HuH-7 (cell line): ENCODE data around the gene EDEM2.
"Not testable (repeated sequence)": the region's sequence is repeated elsewhere in the genome, so short reads cannot be mapped to it uniquely, and the experiment has no call there.

Source experiments
- DNase-seq: peaks from one replicate; pipeline ENCODE4 v3.0.0; 2011; ENCODE audit warnings: low spot score

The EDEM2 gene

DNA sequence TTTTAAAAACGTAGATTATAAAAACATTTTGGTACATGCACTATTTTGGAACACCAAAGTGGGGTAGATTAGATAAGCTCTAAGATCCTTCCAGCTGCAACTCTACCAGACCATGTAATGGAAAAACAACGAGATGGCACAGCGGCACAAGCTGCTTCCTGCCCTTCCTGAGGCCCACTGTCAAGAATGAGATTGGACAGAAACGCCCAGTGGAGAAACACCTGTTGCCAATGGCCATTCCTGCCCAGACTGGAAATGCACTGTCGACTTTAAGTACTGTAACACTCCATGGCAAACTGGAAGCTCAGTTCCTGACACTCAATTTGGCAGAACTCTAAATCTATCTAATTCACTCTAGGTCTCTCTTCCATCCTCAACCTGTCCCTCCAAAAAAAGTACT lies 21.4 kb downstream of the EDEM2 start:
- no peak for DNase-seq

GRCh38 chr20:35122756-35123405 lies 24.3 kb downstream of the EDEM2 start:
- no peak for DNase-seq

- no peak for DNase-seq
Measured at GRCh38 chr20:35121186-35121585, 25.9 kb downstream of the EDEM2 start.

DNA sequence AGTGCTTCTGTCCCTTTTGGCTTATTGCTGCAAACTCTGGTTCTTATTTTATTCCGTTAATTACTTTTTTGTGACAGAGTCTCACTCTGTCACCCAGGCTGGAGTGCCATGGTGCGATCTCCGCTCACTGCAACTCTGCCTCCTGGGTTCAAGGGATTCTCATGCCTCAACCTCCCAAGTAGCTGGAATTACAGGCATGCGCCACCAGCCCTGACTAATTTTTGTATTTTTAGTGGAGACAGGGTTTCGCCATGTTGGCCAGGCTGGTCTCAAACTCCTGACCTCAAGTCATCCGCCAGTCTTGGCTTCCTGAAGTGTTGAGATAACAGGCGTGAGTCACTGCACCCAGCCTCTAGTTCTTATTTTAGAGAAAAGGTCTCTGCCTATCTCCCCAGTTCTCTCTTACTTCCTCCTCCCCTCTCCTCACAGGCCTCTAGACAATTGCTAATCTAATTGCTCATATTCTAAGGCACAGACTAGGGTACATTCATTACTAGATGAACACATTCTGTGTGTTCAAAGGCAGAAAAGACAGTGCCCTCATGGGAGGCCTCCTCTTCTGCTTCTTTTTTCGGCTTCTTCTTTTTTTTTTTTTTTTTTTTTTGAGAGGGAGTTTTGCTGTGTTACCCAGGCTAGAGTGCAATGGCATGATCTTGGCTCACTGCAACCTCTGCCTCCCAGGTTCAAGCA lies 27.0 kb downstream of the EDEM2 start:
- no peak for DNase-seq

DNA sequence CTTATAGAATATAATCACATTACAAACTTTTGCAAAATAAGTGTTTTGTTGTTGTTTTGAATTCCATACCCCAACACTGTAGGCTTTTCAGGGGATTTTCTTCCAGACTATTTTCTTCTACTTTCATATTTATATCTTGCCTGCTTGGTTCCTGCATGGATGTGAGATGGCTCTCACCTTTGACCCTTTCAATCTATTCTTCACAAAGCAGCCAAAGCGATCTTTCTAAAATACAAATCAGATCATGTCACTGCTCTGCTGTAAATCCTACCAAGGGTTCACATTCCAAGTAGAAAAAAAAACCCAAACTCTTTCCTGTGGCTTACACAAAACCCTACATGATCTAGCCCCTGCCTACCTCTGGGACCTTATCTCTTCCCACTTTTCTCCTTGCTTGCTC lies 29.5 kb downstream of the EDEM2 start:
- DNase-seq, result no peak

GRCh38 chr20:35117196-35117595 lies 29.9 kb downstream of the EDEM2 start:
- DNase-seq, result no peak

DNA sequence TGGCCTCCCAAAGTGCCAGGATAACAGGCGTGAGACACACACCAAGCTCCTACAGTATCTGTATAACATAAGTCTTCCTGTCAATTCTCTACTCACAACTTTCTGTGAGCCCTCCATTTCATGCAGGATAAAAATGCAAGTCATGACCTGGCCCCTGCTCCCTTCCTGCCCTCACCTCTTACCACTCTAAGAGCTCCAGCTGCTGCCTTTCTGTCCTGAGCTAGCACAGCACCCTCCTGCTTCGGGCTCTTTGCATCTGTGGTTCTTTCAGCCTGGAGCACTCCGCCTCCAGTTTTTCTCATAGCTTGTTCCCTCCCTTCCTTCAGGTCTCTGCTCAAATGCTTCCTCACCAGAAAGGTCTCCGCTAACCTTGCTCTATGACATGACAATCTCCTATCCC lies 30.9 kb downstream of the EDEM2 start:
- DNase-seq, result no peak

GRCh38 chr20:35115606-35116005 lies 31.5 kb downstream of the EDEM2 start:
- no peak for DNase-seq

- DNase-seq, result not testable (repeated sequence)
Measured at GRCh38 chr20:35112276-35112675, 34.9 kb downstream of the EDEM2 start.

DNA sequence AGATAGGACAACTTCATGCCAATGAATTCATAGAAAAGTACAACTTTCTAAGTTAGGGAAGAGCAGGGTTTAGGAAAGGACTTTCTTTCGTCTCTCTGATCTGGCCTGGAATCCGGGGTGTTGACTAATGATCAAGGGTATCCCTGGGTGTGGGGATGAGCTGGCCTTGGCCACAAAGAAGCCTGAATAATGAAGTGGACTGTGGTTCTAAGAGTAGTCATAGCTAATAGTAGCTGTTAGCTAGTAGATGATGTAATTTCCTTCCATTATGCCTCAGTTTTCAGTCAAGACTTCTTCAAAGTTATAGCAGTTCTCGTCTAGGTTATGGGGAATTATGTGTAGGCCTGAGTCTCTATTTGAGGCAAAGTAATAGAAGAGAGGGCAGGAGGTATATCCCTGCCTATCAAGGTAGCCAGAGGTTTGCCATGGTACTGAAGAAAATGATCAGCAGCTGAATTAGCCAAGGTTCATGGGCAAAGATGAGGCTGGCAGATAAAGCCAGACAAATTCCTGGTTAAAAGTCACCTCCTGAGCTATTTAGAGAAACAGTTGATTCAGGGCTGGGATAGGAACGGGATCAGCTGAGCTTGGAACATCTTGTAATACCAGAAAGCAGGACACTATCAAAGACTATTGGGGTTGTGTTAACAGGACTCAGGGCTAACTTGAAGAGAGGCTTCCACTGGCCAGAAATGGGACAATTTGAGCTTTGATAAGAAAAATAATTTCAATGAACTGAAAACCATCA lies 35.8 kb downstream of the EDEM2 start:
- DNase-seq, result no peak

DNA sequence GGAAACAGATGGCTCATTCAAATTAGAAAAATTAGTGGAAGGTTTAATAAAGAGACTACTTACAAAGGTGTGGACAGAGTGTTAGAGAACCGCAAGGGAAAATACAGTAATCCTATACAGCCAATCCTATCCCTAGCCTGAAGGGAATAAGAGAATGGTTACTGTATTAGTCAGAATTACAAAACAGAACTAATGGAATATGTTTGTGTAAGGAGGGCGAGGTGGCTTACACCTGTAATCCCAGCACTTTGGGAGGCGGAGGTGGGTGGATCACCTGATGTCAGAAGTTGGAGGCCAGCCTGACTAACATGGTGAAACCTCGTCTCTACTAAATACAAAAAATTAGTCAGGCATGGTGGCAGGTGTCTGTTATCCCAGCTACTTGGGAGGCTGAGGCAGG lies 38.2 kb downstream of the EDEM2 start:
- no peak for DNase-seq

GRCh38 chr20:35106827-35107380 lies 40.2 kb downstream of the EDEM2 start:
- no peak for DNase-seq

DNA sequence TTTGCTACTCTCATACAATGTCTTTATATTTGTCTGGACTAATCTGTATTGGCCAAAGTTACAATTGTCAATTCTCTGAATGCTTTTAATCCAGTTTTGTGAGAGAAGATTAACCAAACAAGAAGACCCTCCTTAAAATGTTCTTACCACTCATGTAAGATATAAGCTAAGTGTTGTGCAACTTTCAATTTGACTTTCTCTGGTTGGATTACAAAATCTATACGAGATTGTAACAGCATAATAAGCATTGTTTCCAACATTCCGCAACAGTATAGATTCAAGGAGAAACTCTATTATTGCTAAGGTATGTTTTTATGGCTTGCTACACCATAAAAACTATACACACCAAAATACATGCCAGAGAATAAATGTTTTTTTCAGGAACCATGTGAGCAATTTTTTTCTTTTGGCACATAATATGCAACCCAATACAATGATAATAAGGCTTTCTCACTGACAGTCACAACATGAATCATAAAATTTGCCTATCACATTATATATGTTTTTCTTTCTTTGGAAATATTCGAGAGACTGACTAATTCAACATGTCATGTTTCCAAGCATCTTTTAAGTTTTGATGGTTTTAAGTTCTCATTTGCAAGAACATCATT lies 42.3 kb downstream of the EDEM2 start:
- no peak for DNase-seq

DNA sequence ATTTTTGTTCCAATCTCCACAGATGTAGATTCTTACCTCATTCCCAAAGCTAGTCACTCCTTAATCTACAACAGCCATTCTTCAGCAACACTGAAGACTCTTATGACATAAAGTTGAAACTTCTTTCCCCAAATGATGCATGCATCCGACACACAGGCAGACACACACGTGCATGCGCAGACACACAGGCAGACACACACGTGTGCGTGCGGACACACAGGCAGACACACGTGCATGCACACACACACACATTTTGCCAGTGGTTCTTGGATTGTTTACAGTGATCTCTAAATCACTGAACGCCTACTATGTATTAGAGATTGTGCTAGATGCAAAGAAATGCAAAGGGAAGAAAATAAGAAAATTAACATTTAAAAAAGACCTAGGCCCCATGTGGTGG lies 45.5 kb downstream of the EDEM2 start:
- no peak for DNase-seq

DNA sequence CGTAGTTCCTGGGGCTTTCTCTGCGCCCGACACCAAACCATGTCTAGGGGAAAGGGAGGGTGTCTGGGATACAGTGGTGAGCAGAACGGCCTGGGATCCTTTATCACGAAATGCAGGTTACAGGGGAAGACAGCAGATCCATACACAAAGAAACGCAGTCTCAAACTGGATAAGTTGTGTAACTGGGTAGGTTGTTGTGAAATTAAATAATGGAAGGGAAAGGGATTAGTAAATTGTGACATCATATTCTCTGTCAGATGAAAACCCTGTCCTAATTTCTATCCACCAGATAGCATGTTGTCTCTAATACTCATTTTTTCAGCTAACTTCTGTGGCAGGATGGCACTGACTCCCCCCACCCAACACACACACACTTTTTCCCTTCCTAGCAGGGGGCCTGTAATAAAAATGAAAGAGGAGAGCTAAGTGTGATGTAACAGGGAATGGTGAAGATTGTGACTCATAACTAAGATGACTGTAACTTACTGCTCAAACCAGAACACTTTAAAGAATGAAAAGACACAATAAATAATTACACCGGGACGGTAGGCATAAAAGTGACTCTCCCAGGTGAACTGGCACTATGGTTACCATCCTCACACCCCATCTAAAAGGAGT lies 53.8 kb downstream of the EDEM2 start:
- peak; percentile 15 for DNase-seq

DNA sequence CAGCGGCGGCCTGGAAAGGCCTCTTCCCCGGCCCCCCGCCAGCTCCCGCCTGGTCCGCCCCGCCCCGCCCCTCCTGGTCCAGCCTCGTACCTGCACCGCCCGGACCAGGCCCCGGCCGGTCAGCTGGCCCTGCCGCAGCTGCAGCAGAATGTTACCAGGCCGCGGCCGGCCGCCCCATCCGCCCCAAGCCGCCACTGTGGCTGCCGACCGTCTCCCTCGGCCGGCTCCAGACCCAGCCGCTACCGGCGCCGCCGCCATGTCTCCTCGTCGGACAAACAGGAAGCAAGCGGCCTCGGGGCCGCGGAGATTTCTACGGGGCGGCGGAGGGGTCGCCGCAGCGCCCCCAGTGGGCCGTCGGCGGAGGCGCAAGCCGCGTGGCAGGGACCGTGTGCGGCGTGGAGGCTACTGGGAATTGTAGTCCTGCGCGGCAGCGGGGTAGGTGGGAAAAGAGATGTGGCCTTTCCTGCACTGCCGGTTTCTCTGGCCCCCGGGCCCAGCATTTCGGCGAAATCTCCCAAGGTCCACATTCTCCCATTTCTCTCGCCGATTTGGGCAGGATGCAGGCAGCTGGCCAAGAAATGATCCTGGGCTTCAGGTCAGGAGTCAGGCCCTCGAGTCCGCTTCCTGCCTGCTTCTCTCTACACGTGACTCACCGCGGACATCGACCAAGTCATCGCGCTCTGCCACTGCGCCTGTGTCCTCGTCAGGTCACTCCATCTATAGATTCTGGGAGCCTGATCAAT lies 54.4 kb downstream of the EDEM2 start, which contains the start of gene TRPC4AP:
TRPC4AP (minus strand) TSS at position 284 of the 743 bp plus-strand sequence; CDS start at position 258, 26 bp downstream.
- peak; percentile 91 for DNase-seq

- DNase-seq, result peak; percentile 28
Measured at GRCh38 chr20:35091816-35092523, 55.2 kb downstream of the EDEM2 start.

- no peak for DNase-seq
Measured at GRCh38 chr20:35088231-35089145, 58.6 kb downstream of the EDEM2 start.

DNA sequence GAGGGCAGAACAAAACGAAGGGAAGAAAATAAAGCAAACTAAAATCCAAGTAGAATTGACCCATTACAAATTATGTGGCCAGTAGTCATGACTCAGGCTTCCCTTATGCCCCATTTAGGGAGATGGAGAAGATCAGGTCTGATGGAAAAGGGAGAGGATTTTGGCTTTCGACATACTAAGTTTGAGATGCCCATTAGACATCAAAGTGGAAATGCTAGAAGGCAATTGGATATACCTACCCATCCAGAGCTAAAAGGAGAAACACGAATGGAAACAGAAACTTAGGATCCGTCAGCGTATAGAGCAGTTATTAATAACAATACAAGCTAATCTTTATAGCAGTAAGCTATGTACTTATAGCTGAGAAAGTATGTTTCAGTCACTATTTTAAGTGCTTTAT lies 59.3 kb downstream of the EDEM2 start:
- DNase-seq, result no peak
